ENCODE data around the gene SPC25. TPM values are rescaled to one million over a fixed set of nuclear protein-coding genes. Genes with fewer than 3 reads are reported as not detected.
"Not testable (repeated sequence)": the region's sequence is repeated elsewhere in the genome, so short reads cannot be mapped to it uniquely, and the experiment has no call there.

SPC25 gene
- total RNA-seq, 1 donor from 2014 or later: 21.4 TPM

GRCh38 chr2:168904358-168904757 is 14.1 kb upstream of the SPC25 start:
- intact Hi-C loops (cut with micrococcal nuclease): no loop called here

GRCh38 chr2:168903888-168904287 is 13.7 kb upstream of the SPC25 start:
- intact Hi-C loops (cut with micrococcal nuclease): no loop called here

- intact Hi-C loops (cut with micrococcal nuclease): no loop called here
These were observed 10.8 kb upstream of the SPC25 start, which contains the start of gene G6PC2 for GRCh38 chr2:168901003-168901402. Gene G6PC2, plus strand, starts transcription at chr2:168901291. Its CDS starts 41 bp downstream, at chr2:168901332.

GRCh38 chr2:168897449-168897848 is 7.2 kb upstream of the SPC25 start:
- intact Hi-C loops (cut with micrococcal nuclease): loop anchor here (10.0 kb wide), 2 partner anchors 403 to 927 kb away; partner anchors contain the start of genes METTL5 and UBR3

- intact Hi-C loops (cut with micrococcal nuclease): loop anchor here (10.0 kb wide), 2 partner anchors 402 to 928 kb away; partner anchors contain the start of genes METTL5 and UBR3
These were observed 6.6 kb upstream of the SPC25 start for GRCh38 chr2:168896783-168897182.

GRCh38 chr2:168895771-168896170 is 5.5 kb upstream of the SPC25 start:
- intact Hi-C loops (cut with micrococcal nuclease): loop anchor here (10.0 kb wide), 2 partner anchors 401 to 929 kb away; partner anchors contain the start of genes METTL5 and UBR3

- intact Hi-C loops (cut with micrococcal nuclease): loop anchor here (10.0 kb wide), 2 partner anchors 400 to 930 kb away; partner anchors contain the start of genes METTL5 and UBR3
These were observed 4.5 kb upstream of the SPC25 start for GRCh38 chr2:168894720-168895119.

- intact Hi-C loops (cut with micrococcal nuclease): loop anchor here (10.0 kb wide), 2 partner anchors 399 to 931 kb away; partner anchors contain the start of genes METTL5 and UBR3
These were observed 3.9 kb upstream of the SPC25 start for GRCh38 chr2:168894101-168894500.

GRCh38 chr2:168892327-168892726 is 2.1 kb upstream of the SPC25 start:
- intact Hi-C loops (cut with micrococcal nuclease): loop anchor here (10.0 kb wide), 2 partner anchors 398 to 932 kb away; partner anchors contain the start of genes METTL5 and UBR3

GRCh38 chr2:168889635-168890005 is 610 bp downstream of the SPC25 start:
- intact Hi-C loops (cut with micrococcal nuclease): loop anchor here (1.0 to 10.0 kb wide), 8 partner anchors 31 to 1595 kb away; partner anchors contain the start of genes B3GALT1, CERS6, METTL5 and UBR3

- intact Hi-C loops (cut with micrococcal nuclease): loop anchor here (10.0 kb wide), 1 partner anchor 1590 kb away; the partner anchor contains the start of gene B3GALT1
These were observed 5.3 kb downstream of the SPC25 start for GRCh38 chr2:168884975-168885374.

GRCh38 chr2:168882163-168882562 is 8.1 kb downstream of the SPC25 start:
- intact Hi-C loops (cut with micrococcal nuclease): loop anchor here (10.0 kb wide), 1 partner anchor 1587 kb away; the partner anchor contains the start of gene B3GALT1

GRCh38 chr2:168874368-168875054 is 15.7 kb downstream of the SPC25 start:
- intact Hi-C loops (cut with micrococcal nuclease): no loop called here

- intact Hi-C loops (cut with micrococcal nuclease): not testable (repeated sequence)
These were observed 19.4 kb downstream of the SPC25 start for GRCh38 chr2:168870824-168871223.

- intact Hi-C loops (cut with micrococcal nuclease): not testable (repeated sequence)
These were observed 19.9 kb downstream of the SPC25 start for GRCh38 chr2:168870369-168870768.

GRCh38 chr2:168867164-168867563 is 23.1 kb downstream of the SPC25 start:
- intact Hi-C loops (cut with micrococcal nuclease): not testable (repeated sequence)

- intact Hi-C loops (cut with micrococcal nuclease): no loop called here
These were observed 32.1 kb downstream of the SPC25 start for GRCh38 chr2:168858146-168858545.

GRCh38 chr2:168855601-168856000 is 34.6 kb downstream of the SPC25 start:
- intact Hi-C loops (cut with micrococcal nuclease): no loop called here

- intact Hi-C loops (cut with micrococcal nuclease): no loop called here
These were observed 35.6 kb downstream of the SPC25 start for GRCh38 chr2:168854651-168855050.

GRCh38 chr2:168853471-168853870 is 36.8 kb downstream of the SPC25 start:
- intact Hi-C loops (cut with micrococcal nuclease): no loop called here

GRCh38 chr2:168852481-168852880 is 37.7 kb downstream of the SPC25 start:
- intact Hi-C loops (cut with micrococcal nuclease): no loop called here

- intact Hi-C loops (cut with micrococcal nuclease): no loop called here
These were observed 38.4 kb downstream of the SPC25 start for GRCh38 chr2:168851674-168852320.
